DMS79 (cell line): ENCODE measurements around the gene DMBX1.

Experiments
- DNase-seq: peaks from one replicate; lab custom pipeline; 2025; lab: John Stamatoyannopoulos, UW

Gene DMBX1

DNA sequence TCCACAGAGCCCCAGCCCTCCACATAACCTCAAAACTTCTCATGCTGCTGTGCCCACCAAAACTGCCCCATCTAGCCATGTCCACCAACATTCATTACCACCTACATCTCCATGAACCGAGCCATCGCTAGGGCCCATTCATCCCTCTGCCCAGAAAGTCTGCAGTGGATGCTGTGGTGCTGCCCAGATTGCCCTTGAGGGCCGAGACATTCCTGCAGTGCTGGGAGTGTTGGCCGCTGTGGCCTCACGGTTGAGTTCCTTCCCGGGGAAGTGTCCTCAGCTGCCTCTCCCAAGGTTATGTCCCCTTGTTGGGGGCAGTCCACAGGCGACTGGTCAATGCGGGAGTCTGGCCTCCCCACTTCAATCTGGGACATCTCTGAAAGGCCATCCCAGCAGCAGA is 30.3 kb upstream of the DMBX1 start:
- DNase-seq: no peak

DNA sequence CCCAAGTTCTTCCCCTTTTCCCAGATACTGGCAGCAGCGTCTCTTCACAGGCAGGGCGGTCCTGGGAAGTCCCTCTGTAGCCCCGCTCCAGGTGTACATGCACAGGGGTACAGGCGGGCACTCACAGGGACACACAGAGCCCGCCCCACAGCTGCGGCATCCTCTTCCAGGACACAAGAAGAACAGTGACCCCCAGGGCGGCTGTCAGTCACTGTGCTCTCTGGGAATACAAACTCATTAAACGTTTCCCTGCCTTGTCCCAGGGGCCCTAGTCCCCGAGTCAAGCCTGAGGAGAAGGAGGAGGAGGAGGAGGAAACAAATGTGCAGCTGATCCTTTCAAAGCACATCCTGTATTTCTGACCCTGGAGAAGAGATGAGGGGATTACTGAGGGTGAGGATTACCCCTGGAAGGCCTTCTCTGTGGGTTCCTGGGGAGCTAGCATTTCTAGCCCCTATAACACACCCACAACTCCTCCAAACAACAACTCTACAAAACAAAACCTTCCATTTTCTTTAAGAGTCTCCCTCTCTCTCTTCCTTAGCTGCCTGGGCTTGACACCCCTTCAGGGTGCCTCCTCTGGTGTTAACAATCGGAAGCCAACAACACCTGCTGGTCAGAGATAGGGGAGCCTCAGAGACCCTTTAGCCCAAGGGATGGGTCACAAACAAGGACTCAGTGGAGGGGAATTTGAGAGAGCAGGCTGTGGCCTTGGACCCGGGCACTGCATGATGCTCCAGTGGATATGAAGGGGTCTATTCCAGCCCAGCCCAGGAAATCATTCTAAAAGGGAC is 28.4 kb upstream of the DMBX1 start:
- DNase-seq: no peak

- no peak for DNase-seq
Measured at GRCh38 chr1:46461809-46462448, 27.7 kb upstream of the DMBX1 start.

- DNase-seq: no peak
Measured at GRCh38 chr1:46464013-46464548, 25.6 kb upstream of the DMBX1 start.

DNA sequence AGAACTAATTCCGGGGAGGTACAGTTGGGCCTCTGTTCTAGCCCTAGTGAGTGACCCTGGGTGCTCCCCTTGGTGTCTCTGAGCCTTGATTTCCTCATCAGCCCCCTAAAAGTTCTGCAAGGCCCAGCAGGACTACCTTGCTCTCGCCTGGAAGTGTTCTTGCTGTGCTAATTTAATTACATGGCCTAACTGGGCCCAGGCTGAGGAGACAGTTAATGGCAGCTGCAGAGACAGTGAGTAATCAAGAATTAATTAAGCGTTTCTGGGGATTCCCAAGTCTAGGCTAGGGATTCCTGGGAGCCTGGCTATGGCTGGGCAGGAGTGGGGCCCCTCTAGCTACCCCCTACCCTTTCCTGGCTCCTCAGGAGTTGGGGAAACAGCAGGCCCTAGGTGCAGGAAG is 24.7 kb upstream of the DMBX1 start:
- DNase-seq: no peak

- DNase-seq: no peak
Measured at GRCh38 chr1:46465981-46466476, 23.6 kb upstream of the DMBX1 start.

DNA sequence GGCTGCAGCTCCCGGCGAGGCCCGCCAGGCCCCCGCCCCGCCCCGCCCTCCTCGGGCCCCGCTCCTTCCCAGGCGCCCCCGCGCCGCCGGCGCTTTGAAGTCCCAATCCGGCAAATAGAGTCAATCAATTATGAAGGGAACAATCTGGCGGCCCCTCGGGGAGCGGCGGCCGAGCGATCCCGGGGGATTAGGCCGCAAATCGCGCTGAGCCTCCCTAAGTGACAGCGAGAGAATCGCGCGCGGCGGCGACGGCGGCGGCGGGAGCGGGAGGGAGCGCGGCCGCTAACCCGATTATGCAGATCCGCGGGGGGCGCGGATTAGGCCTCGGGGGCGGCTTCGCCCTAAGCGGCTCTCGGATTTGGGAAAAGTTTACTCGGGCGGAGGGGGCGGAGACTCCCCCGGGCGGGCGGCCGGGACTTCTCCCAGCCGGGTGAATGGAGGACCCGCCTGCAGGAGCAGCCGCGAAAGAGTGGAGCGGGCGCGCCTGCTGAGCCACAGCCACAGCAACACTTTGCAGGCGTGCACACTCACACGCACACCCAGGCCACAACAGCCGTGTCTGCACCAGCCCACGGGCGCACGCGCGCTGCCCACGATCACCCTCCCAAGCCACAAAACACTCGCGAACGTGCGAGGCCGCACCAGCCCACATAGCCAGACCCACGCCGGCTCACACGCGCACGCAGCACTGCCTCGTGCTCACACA is 23.0 kb upstream of the DMBX1 start:
- peak; percentile 19 for DNase-seq

DNA sequence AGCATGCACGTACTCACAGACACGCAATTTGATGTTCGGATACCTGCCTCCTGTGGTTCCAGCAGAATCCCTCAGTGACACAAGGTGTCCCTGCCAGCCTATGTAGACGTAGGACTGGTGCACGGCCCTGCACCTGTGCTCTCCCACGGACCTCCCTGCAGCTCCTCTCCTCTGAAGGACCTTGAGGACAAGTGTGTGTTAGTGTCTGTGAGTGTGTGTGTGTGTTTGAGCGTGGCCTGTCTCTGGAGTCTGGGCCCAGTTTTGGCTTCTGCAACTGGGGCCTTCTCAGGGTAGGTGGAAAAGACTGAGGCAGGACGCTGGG is 22.5 kb upstream of the DMBX1 start:
- DNase-seq: no peak

GRCh38 chr1:46469881-46470280 is 19.8 kb upstream of the DMBX1 start:
- DNase-seq: no peak

GRCh38 chr1:46471848-46472492 is 17.7 kb upstream of the DMBX1 start:
- no peak for DNase-seq

DNA sequence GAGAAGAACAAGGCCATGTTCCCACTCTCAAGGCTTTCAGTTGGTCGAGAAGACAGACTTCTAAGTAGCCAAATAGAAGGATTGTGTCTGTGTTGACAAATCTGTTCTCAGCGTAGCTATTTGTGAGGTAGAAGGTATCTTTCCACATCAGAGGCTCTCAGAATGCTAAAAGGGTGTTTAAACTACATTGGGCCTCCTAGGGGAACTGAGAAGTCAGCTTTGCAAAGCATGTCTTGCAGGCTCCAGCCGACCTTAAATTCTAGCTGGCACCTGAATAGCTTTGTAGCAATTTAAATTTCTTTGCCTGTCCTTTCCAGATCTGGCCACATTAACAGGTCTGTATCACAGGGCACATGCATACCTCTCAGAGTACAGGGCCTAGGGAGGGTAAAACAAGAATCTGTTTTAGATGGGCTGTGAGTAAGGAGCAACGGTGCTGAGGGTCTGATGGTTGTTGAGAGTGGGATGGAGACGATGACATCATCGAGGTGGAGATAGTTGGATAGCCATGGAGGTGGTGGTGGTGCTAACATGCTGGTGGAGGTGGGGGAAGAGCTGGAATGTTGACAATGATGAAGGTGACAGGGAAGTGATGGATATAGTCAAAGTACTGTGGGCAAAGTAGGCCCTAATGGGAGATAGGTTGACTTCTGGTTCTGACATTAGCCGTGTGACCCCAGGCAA is 17.0 kb upstream of the DMBX1 start:
- no peak for DNase-seq

DNA sequence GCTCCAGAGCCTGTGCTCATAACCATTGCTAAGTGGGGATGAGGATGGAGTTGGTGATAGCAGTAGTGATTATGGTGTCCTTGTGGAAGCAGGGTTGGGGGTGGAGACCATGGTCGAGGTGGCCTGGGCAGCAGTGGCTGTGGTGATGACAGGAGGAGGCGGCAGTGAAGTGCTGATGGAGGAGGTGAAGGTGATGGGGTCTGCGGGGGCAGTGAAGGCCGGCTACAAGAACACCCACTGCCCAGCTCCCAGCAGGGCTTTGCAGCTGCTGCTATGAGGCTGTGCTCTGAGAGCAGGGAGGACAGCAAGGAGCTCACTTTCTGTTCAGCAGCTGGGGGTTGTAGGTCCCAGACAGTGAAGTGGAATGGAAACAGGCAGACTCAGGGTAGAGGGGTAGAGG is 15.6 kb upstream of the DMBX1 start:
- no peak for DNase-seq

- DNase-seq: no peak
Measured at GRCh38 chr1:46474570-46474969, 15.1 kb upstream of the DMBX1 start.

DNA sequence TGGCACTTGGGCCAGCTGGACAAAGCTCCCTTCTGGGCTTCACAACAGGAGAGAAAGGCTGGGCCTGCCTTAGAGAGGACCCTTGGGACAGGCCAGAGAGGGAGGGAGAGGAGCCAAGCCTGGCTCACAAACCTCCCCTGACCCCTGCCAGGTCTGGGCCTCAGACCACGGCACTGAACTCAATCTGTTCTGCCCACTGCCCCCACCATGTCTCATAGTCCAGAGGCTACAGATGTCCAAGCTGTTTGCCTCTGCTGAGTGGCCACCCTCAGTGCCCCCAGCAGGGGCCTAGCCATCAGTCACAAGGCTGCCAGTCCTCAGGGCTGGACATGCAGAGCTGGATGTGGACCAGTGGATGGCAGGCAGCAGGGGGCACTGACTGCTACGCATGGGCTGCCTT is 13.0 kb upstream of the DMBX1 start:
- no peak for DNase-seq

DNA sequence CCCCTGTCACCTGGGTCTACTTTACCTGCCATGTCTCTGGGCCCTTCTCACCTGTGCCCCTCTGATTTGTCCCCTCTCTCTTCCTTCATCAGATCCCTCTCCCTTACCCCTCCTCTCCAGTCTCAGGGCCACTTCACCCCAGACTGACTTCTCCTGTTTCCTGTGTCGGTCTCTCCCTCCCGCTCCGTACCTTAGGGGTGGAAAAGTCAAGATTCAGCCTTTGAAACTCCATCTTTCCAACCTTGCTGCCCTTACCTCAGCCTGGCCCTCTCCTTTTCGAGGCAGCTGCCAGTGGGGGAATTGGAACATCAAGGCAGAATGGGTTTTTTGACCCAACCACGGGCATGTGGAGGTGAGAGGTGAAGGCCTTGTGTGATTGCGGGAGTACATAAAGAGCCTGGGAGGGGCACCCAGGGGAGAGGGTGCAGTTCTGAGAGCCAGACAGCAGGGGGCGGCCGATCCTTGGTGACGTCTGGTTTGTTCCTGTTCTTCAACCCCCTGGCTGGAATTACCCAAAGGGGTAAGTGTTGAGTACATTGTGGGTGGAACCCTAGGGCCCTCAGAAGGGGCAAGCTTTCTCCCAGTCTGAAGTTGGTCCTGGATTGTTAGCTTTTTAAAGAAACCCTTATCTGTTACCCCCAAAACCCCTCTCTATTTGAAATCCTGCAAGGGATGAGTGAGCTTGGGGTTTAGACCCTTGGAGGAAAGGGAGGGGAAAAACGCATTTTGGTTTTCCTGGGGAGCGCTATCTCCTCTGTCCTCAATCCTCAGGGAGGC is 12.3 kb upstream of the DMBX1 start:
- peak; percentile 44 for DNase-seq

DNA sequence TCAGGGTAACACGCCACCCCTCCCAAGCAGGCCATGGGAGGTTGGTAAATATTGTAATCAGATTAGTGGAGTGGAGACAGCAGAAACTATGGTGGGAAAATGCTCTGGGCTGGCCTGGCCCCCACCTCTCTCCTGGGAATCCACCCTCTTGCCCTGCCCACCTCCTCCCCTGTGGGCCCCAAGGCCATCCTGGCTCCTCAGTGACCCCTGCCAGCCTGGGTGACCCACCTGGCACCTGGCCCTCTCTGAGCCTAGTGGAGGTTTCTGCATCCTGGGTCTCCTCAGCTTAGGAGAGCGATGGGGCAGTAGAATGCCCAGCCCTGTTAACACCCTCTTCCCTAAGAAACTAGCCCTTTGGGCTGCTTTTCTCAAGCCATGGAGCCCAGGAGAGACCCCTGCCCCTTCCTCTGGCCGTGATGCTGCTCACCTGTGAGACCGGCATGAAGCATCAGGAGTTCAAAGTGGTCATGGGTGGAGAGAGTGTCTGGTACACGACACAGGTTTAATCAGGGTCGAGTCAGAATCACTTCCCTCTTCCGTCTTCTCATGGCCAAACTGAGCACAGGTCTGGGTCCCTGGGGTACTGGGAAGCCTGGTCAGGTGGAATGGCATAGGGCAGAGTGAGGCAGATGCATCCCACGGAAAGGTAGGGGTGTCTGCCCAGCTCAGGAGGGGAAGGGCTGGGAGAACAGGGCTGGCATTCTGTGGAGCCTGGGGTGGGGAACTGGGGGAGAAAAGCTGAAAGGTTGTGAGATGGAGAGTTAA is 10.7 kb upstream of the DMBX1 start:
- DNase-seq: no peak

- DNase-seq: no peak
Measured at GRCh38 chr1:46479744-46480350, 9.8 kb upstream of the DMBX1 start.

DNA sequence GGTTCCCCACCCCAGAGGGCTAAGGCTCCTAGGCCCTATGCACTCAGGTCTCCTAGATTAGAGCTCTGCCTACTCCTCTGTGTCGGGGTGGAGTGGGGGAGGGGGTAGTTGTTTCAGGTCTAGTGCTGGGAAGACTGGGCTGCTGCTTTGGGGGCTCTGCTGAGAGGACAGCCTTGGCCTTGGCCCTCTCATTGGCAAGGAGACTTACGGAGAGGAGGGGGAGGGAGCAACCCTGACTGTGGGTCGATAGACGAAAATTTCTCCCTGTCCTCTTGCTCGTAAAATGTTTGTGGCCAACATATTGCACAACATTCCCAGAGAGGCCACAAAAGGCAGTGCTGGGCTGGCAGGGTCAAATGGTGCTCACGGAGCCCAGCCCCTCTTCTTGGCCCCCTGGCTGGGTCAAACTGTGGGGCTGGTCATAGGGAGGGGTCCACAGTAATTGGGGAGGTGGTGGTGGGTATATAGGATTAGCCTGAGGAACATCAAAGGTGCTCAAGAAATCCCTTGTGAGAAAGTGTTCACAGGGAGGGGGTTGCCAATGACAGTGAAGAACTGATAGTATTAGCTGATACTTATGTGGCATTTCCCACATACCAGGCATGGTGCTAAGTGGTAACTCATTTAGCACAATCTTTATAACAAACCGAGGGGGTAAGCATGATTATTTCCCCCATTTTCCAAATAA is 8.5 kb upstream of the DMBX1 start:
- no peak for DNase-seq

DNA sequence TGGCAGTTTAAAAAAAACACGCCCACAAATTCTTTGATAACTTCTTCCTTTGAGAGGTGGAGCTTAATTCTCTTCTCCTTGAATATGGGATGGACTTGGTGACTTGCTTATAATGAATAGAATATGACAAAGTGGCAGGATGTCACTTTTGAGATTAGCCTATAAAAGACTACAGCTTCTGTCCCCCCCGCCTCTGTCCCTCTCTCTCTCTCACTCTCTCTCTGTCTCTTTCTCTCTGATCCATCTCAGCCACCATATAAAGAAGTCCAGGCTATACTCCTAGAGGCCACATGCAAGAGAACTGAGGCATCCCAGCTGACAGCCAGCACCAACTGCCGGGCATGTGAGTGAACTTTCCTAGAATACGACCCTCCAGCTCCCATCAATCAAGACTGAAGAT is 7.7 kb upstream of the DMBX1 start:
- DNase-seq: no peak
